GM12891 (cell line): ENCODE results near the gene SLC2A10.
"Not testable (repeated sequence)": the region's sequence is repeated elsewhere in the genome, so short reads cannot be mapped to it uniquely, and the experiment has no call there.

ENCODE experiments used
- DNase-seq: peaks from one replicate; pipeline ENCODE4 v3.0.0; 2011; ENCODE audit warnings: low spot score; ENCODE audit not compliant: insufficient read length
- FAIRE-seq: peaks from 2 replicates; lab custom pipeline; 2011; peaks lifted over from hg19 to GRCh38; lab: Jason Lieb, UNC
- PAX5 ChIP-seq: IDR thresholded peaks from 2 replicates; pipeline ENCODE4 v1.6.1; 2011; ENCODE audit warnings: low read length, moderate library complexity, mild to moderate bottlenecking; ENCODE audit not compliant: insufficient read depth, severe bottlenecking
- POLR2A ChIP-seq: IDR thresholded peaks from 2 replicates; pipeline ENCODE4 v1.6.1; 2011; ENCODE audit warnings: low read depth, low read length, control low read depth
- POLR2AphosphoS5 ChIP-seq: IDR thresholded peaks from 2 replicates; pipeline ENCODE4 v1.6.1; 2011; ENCODE audit warnings: low read depth, low read length, control low read depth
- POU2F2 ChIP-seq: IDR thresholded peaks from 2 replicates; pipeline ENCODE4 v1.6.1; 2011; ENCODE audit warnings: low read depth, mild to moderate bottlenecking, control low read depth, low read length, moderate library complexity
- SPI1 ChIP-seq: IDR thresholded peaks from 2 replicates; pipeline ENCODE4 v1.6.1; 2011; ENCODE audit warnings: low read depth, low read length, control low read depth
- TAF1 ChIP-seq: IDR thresholded peaks from 2 replicates; pipeline ENCODE4 v1.6.1; 2011; ENCODE audit warnings: low read depth, low read length, control low read depth

The SLC2A10 gene

DNA sequence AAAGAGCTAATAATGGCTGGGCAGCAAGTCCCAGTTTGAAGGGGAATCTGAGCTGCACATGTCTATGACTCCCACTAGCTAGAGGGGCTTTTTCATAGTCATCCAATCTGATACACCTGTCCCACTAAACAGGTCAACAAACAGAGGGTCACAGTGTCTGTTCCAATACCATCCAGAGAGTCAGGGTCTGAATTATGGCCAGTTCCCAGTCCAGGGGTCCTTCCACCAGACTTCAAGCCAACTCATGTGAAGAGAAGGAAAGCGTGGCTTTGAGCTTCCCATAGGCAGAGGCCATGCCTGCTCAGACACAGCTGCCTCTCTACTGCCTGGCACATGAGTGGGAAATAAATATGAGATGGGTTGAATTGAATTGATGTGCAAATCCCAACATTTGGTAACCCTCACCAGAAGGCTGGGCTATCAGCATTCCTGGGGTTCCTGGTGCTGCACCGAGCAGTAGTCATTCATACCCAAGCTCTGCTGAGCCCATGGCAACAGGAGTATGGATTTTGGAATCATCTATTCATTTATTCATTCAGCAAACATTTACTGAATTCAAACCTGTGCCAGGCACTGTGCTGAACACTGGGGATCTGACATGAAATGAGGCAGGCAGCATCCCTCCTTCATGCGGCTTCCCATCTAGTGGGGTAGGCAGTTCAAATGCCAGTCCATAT lies 37.4 kb upstream of the SLC2A10 start:
- TF ChIP-seq PAX5, result no peak
- no peak for TF ChIP-seq POLR2AphosphoS5
- no peak for TF ChIP-seq TAF1
- no peak for TF ChIP-seq POLR2A
- no peak for TF ChIP-seq POU2F2
- no peak for TF ChIP-seq SPI1
- no peak for FAIRE-seq

DNA sequence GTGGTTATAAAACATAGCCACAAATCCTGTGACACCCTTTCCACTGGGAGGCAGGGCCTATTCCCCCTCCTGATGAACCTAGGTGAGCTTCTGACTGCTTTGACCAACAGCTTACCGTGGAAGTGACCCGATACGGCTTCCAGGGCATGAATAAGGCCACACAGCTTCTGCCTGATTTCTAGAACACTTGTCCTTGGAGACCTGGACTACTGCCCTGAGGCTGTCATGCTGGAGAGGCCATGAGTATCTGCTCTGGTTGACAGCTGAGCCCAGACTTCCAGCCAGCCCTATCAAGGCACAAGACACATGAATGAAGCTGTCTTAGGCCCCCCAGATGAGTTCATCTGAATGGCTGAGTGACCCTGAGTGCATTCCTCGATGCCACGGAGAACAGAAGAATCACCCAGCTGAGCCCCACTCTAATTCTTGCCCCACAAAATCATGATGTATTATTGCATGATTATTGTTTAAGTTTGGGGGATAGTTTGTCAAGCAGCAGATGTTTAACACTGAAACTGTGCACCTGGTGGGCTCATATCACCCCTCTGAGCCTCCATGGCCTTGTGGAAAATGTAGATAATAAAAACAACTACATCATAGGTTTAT lies 36.8 kb upstream of the SLC2A10 start:
- FAIRE-seq (no peak), DNase-seq (no peak)
- TF ChIP-seq SPI1, result no peak
- no peak for TF ChIP-seq PAX5
- TF ChIP-seq TAF1, result no peak
- no peak for TF ChIP-seq POLR2A
- TF ChIP-seq POLR2AphosphoS5, result no peak
- no peak for TF ChIP-seq POU2F2

More for the DNA sequence above, 37.4 kb upstream of the SLC2A10 start:
- no peak for DNase-seq

DNA sequence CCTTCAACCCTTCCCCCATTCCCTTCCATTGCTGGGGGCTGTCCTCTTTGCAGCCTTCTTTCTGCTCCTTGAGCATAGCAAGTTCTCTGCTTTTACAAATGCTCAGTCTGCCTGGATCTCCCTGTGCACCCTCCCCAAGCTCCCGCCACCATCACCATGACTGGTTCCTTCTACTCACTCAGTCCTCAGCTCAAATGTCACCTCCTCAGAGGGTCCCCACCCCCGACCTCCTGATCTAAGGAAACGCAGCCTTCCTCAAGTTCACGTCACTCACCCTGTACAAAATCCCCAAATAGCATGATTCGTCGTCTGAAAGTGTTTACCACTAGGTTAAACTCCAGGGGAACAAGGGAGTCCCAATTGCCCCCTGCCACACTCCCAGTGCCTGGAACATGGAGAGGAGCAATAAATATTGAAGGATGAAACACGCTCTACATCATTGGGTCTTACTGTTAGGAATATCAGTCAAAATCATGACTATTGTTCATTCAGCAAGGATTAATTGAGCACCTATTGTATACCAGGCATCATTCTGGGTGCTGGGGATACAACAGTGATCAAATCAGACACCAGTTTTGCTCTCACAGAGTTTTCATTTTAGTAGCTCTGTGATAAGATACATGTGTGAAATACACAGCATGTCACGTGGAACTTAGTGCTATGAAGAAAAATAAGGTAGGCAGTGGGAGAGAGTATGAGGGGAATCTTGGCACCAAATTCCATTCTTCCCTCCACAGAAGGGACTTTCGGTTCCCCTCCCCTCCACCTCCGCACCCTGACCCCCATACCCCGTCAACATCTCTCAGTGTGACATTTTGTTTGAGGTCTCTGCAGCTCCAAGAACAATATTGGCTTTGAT lies 35.8 kb upstream of the SLC2A10 start:
- no peak for FAIRE-seq
- TF ChIP-seq POLR2AphosphoS5, result no peak
- no peak for TF ChIP-seq TAF1
- TF ChIP-seq POLR2A, result no peak
- TF ChIP-seq SPI1, result no peak
- no peak for TF ChIP-seq PAX5
- no peak for DNase-seq

DNA sequence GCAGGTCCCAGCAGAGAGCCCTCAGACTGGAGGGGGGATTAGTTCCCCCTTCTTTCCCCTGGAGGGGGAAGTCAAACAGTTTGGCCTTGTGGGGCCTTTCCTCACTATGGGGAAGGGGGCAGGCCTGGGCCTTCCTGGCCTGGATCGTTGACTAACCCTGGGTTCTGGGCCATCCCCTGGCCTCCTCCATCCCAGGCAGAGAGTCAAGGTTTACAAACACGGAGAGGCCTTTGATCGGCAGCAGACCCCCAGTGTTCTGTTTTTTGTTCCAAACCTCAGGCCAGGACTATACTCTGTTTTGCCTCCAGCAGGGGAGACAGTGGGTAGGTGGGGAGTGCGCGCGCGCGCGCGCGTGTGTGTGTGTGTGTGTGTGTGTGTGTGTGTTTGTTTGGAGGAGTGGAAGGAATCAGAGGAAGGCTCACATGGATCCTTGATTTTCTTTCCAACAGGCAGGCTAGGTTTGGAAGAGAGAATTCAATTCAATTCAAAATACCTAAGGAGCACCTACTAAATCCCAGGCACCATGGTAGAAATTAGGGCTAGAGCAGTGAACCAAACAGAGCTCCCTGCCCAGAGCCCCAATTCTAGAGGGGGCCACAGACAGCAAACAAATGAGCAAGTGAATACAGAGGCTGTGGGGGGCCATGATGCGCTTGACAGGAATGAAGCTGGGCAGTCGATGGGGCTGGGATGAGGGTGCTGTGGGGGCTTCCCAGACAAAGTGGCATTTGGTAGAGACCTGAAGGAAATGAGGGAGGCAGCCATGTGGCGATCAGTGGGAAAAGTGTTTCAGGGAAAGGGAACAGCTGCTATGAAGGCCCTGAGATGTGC lies 35.0 kb upstream of the SLC2A10 start:
- FAIRE-seq, result no peak
- TF ChIP-seq POLR2AphosphoS5 (no peak), POU2F2 (no peak), POLR2A (no peak), TAF1 (no peak), SPI1 (no peak), PAX5 (no peak)
- no peak for DNase-seq

DNA sequence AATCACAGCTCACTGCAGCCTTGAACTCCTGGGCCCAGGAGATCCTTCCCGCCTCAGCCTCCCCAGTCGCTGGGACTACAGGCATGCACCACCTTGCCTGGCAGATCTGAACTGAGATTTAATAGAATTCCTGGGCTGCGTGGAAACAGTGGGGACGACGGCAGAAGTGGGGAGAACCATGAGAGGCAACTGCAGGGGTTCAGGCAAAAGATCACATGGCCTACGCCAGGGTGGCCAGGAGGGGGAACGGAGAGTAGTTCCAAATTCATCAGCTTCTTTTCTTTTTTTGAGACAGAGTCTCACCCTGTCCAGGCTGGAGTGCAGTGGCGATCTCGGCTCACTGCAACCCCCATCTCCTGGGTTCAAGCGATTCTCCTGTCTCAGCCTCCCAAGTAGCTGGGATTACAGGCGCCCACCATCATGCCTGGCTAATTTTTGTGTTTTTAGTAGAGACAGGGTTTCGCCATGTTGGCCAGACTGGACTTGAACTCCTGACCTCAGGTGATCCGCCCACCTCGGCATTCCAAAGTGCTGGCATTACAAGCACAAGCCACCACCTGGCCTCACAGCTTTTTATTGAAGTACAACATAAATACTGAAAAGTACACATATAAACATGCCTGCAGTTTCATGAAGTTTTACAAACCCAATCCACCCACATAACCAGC lies 32.7 kb upstream of the SLC2A10 start:
- FAIRE-seq, result not testable (repeated sequence)

DNA sequence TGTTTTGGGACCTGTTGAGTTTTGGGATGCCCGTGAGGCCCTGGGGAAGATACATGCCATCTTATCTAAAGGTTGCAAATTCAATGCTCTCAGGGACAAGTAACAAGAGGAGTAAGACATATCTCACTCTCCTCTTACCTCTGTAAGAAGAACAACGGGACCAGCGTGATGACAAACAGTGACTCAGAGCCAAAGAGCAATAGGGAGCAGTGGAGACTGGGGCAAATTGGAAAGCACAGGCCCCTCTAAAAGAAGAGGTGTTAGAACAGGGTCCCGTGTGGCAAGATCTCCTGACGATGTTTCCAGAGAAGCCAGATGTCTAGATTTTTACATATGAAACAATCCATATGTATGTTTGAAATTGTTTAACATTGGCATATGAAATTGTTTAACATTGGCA lies 31.8 kb upstream of the SLC2A10 start:
- no peak for TF ChIP-seq POLR2AphosphoS5
- TF ChIP-seq POLR2A, result no peak
- TF ChIP-seq TAF1, result no peak
- TF ChIP-seq SPI1, result no peak
- no peak for TF ChIP-seq POU2F2
- TF ChIP-seq PAX5, result no peak
- FAIRE-seq, result no peak

More for the DNA sequence above, 32.7 kb upstream of the SLC2A10 start:
- not testable (repeated sequence) for DNase-seq

DNA sequence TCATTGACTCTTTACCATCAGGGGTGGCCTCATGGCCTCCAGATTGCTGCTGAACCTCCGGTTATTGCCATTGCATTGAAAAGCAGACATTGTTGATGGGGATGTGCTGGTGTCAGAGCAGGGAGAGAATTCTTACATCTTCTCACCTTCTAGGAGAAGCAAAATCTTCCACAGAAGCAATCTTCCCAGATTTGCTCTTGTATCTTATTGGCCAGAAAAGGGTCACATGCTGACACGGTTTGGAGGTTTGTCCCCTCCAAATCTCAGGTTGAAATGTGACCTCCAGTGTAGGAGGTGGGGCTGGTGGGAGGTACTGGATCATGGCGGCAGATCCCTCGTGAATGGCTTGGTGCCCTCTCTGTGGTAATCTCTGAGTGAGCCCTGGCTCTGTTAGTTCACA lies 30.9 kb upstream of the SLC2A10 start:
- no peak for FAIRE-seq
- no peak for DNase-seq
- TF ChIP-seq POLR2AphosphoS5 (no peak), POU2F2 (no peak), PAX5 (no peak), POLR2A (no peak), TAF1 (no peak), SPI1 (no peak)

More for the DNA sequence above, 31.8 kb upstream of the SLC2A10 start:
- no peak for DNase-seq

DNA sequence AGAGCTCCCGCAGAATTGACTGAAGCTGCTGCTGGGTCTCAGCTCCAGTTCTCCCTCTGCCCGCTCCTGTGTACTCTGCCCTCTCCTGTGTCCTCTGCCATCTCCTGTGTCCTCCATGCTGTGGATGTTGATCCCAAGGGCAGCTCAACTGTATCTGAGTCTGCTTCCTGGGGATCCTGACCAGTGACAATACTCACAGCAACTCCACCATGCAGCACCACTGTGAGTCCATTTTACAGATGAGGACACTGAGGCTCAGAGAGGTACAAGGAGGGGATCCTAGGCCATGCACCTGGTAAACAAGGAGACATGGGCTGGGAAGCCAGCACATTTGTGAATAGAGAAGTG lies 28.8 kb upstream of the SLC2A10 start:
- FAIRE-seq (no peak), DNase-seq (no peak)
- TF ChIP-seq POLR2AphosphoS5 (no peak), SPI1 (no peak)
